GM23338 (cell line): ENCODE data around the gene PSMD3. TPM values are rescaled to one million over a fixed set of nuclear protein-coding genes. Genes with fewer than 3 reads are reported as not detected.

Experiments
- ATAC-seq: fragments of 200-7000 bp; cut with Tn5 transposase; 3 replicates; pipeline ENCODE4 v1.9.1; 2020
- DNase-seq: peaks from one replicate; pipeline ENCODE4 v3.0.0-alpha.2; 2015; ENCODE audit warnings: low spot score
- H2AFZ ChIP-seq: fragments of 200-600 bp; sonication (generic); 2 replicates; pipeline ENCODE4 v1.8.0; 2016; ENCODE audit warnings: antibody characterized with exemption, mild to moderate bottlenecking, moderate library complexity
- H3F3A ChIP-seq: fragments of 200-600 bp; sonication (generic); replicated peaks from 2 replicates; pipeline ENCODE4 v1.8.0; 2017; ENCODE audit warnings: antibody characterized with exemption, mixed run types, low read depth
- H3K27ac ChIP-seq: fragments of 200-600 bp; sonication (generic); 2 replicates; pipeline ENCODE4 v1.6.1; 2016; ENCODE audit warnings: low read depth
- H3K27me3 ChIP-seq: fragments of 200-600 bp; sonication (generic); 2 replicates; pipeline ENCODE4 v1.8.0; 2016; ENCODE audit warnings: mild to moderate bottlenecking, mixed run types, moderate library complexity; ENCODE audit not compliant: insufficient read depth
- H3K36me3 ChIP-seq: fragments of 200-600 bp; sonication (generic); 2 replicates; pipeline ENCODE4 v1.8.0; 2016; ENCODE audit warnings: mild to moderate bottlenecking; ENCODE audit not compliant: insufficient read depth
- H3K4me1 ChIP-seq: fragments of 200-600 bp; sonication (generic); 2 replicates; pipeline ENCODE4 v1.8.0; 2016; ENCODE audit warnings: mild to moderate bottlenecking, moderate library complexity; ENCODE audit not compliant: insufficient read depth
- H3K4me2 ChIP-seq: fragments of 200-600 bp; sonication (generic); 2 replicates; pipeline ENCODE4 v1.7.1; 2017; ENCODE audit warnings: mixed run types
- H3K4me3 ChIP-seq: fragments of 200-600 bp; sonication (generic); 2 replicates; pipeline ENCODE4 v1.6.1; 2016; ENCODE audit warnings: mixed run types
- H3K79me2 ChIP-seq: fragments of 200-600 bp; sonication (generic); replicated peaks from 2 replicates; pipeline ENCODE4 v1.8.0; 2017; ENCODE audit warnings: mild to moderate bottlenecking; ENCODE audit not compliant: insufficient read depth
- H3K9me2 ChIP-seq: fragments of 200-600 bp; sonication (generic); 2 replicates; pipeline ENCODE4 v1.8.0; 2017; ENCODE audit not compliant: insufficient read depth
- H4K20me1 ChIP-seq: fragments of 200-600 bp; sonication (generic); replicated peaks from 2 replicates; pipeline ENCODE4 v1.8.0; 2017; ENCODE audit warnings: mild to moderate bottlenecking; ENCODE audit not compliant: insufficient read depth
- H3K27ac Mint-ChIP-seq: 2 replicates; pipeline ENCODE4 v1.8.0; 2020; ENCODE audit warnings: inconsistent platforms, mild to moderate bottlenecking, moderate library complexity, mixed read lengths
- H3K27me3 Mint-ChIP-seq: 3 replicates; pipeline ENCODE4 v1.8.0; 2022; ENCODE audit warnings: low read depth, mild to moderate bottlenecking, moderate library complexity, mixed read lengths, inconsistent platforms; ENCODE audit not compliant: insufficient read depth, poor library complexity
- H3K36me3 Mint-ChIP-seq: 3 replicates; pipeline ENCODE4 v1.8.0; 2021; ENCODE audit warnings: low read depth, mild to moderate bottlenecking, inconsistent platforms, moderate library complexity, mixed read lengths
- H3K4me1 Mint-ChIP-seq: 3 replicates; pipeline ENCODE4 v1.8.0; 2020; ENCODE audit warnings: mild to moderate bottlenecking, inconsistent platforms, mixed read lengths
- H3K4me3 Mint-ChIP-seq: 3 replicates; pipeline ENCODE4 v1.8.0; 2021; ENCODE audit warnings: moderate library complexity, mild to moderate bottlenecking, inconsistent platforms, mixed read lengths
- H3K9me3 Mint-ChIP-seq: 3 replicates; pipeline ENCODE4 v1.8.0; 2020; ENCODE audit warnings: moderate library complexity, mild to moderate bottlenecking, inconsistent platforms, mixed read lengths
- CREB1 ChIP-seq: fragments of 250-450 bp; sonication (Bioruptor Pico); IDR thresholded peaks from 2 replicates; pipeline ENCODE4 v1.5.0; 2020; ENCODE audit warnings: low read depth, mild to moderate bottlenecking, moderate library complexity
- ETS1 ChIP-seq: IDR thresholded peaks from 2 replicates; pipeline ENCODE4 v1.6.1; 2016; ENCODE audit warnings: antibody characterized with exemption
- EZH2 ChIP-seq: fragments of 200-600 bp; sonication (generic); IDR thresholded peaks from one replicate; pipeline ENCODE4 v1.8.0; 2017; ENCODE audit warnings: antibody characterized with exemption, mild to moderate bottlenecking, low read depth; ENCODE audit not compliant: unreplicated experiment
- EZH2phosphoT487 ChIP-seq: fragments of 200-600 bp; sonication (generic); IDR thresholded peaks from one replicate; pipeline ENCODE4 v1.8.1; 2018; ENCODE audit warnings: antibody characterized with exemption; ENCODE audit not compliant: unreplicated experiment
- JUNB ChIP-seq: IDR thresholded peaks from one replicate; pipeline ENCODE4 v1.6.1; 2016; ENCODE audit warnings: antibody characterized with exemption; ENCODE audit not compliant: unreplicated experiment
- NANOG ChIP-seq: IDR thresholded peaks from 2 replicates; pipeline ENCODE4 v1.6.1; 2016; ENCODE audit warnings: antibody characterized with exemption, borderline replicate concordance
- POLR2AphosphoS5 ChIP-seq: IDR thresholded peaks from 2 replicates; pipeline ENCODE4 v1.6.1; 2016; ENCODE audit warnings: antibody characterized with exemption, low read depth
- STAT1 ChIP-seq: IDR thresholded peaks from one replicate; pipeline ENCODE4 v1.6.1; 2016; ENCODE audit warnings: antibody characterized with exemption; ENCODE audit not compliant: unreplicated experiment
- ZNF331 ChIP-seq: fragments of 250-450 bp; sonication (Bioruptor Pico); IDR thresholded peaks from 2 replicates; pipeline ENCODE4 v1.5.0; 2020; ENCODE audit warnings: low read depth, mild to moderate bottlenecking, moderate library complexity
- ZNF462 ChIP-seq: fragments of 250-450 bp; sonication (Bioruptor Pico); IDR thresholded peaks from 2 replicates; pipeline ENCODE4 v1.5.0; 2020; ENCODE audit warnings: mild to moderate bottlenecking, moderate library complexity
- polyA plus RNA-seq: library from polyadenylated mRNA; unstranded; fragments of >200 nt; fragmentation: Nextera tagmentation; extraction: Ambion mirVana; gene quantifications from 2 replicates; pipeline ENCODE4 v1.2.1, GENCODE V29; 2016
- total RNA-seq: library from RNA; depleted of rRNA; stranded (reverse); fragments of >200 nt; shearing (Covaris generic); gene quantifications from 2 replicates; pipeline ENCODE4 v1.2.3, GENCODE V29; 2014
- TF ChIP-seq, protein P1 (sequence below): IDR thresholded peaks from one replicate; pipeline ENCODE4 v1.6.1; 2018; ENCODE audit warnings: antibody characterized with exemption; ENCODE audit not compliant: unreplicated experiment

PSMD3 gene
- total and polyA plus RNA-seq, 2 experiments from 2014 or later: 112 to 217 TPM

DNA sequence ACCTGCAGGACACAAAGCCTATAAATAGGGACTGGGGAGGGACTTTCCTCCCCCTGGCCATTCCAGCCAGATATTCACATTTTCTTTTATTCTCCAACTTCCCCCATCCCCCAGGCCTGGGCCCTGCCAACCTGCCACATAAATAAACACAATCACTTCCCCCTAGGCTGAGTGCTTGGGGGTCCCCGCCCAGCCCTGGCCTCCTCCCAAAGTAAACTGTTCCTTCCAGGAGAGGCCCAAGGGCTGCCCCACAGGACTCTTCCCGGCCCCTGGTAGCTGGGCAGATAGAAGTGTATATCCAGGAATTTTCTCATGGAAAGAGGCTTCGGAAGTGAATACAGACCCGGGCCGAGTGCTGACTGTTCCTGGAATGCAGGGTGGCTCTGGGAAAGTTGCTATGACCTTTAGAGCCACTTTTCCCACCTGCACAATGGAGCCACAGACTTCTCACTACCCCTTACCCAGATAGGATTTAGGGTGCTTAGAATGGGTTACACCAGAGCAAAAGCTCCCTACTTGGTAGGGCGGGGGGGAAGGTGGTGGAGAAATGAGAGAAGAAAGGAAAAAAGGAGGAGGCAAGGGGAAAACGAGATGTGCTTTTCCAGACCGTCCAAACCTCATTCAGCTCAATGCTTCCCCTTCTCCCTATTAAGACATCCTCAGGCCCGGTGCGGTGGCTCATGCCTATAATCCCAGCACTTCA is 43.1 kb downstream of the PSMD3 start:
- Histone ChIP-seq H3K79me2 (no peaks in the 10 kb centered on the region), H3K4me2 (no peak overlapping the region), H3K36me3 (peaks cover 15% of the 10 kb centered on the region; the same call in 1 of the 2 replicates), H4K20me1 (no peaks in the 10 kb centered on the region), H3K9me2 (no peaks in the 10 kb centered on the region), H2AFZ (no peak overlapping the region), H3K4me1 (peaks cover 11% of the 10 kb centered on the region), H3K27ac (0 out of 2 replicates have a peak overlapping the region, but pooled peaks have one; percentile 32), H3K27me3 (no peaks in the 10 kb centered on the region), H3K4me3 (no peak overlapping the region), H3F3A (peaks cover 18% of the 10 kb centered on the region)
- TF ChIP-seq POLR2AphosphoS5: no peak
- TF ChIP-seq ZNF331 (CRISPR knock-in tag): no peak
- no peak for TF ChIP-seq CREB1
- no peak for TF ChIP-seq JUNB
- TF ChIP-seq, protein P1, sequence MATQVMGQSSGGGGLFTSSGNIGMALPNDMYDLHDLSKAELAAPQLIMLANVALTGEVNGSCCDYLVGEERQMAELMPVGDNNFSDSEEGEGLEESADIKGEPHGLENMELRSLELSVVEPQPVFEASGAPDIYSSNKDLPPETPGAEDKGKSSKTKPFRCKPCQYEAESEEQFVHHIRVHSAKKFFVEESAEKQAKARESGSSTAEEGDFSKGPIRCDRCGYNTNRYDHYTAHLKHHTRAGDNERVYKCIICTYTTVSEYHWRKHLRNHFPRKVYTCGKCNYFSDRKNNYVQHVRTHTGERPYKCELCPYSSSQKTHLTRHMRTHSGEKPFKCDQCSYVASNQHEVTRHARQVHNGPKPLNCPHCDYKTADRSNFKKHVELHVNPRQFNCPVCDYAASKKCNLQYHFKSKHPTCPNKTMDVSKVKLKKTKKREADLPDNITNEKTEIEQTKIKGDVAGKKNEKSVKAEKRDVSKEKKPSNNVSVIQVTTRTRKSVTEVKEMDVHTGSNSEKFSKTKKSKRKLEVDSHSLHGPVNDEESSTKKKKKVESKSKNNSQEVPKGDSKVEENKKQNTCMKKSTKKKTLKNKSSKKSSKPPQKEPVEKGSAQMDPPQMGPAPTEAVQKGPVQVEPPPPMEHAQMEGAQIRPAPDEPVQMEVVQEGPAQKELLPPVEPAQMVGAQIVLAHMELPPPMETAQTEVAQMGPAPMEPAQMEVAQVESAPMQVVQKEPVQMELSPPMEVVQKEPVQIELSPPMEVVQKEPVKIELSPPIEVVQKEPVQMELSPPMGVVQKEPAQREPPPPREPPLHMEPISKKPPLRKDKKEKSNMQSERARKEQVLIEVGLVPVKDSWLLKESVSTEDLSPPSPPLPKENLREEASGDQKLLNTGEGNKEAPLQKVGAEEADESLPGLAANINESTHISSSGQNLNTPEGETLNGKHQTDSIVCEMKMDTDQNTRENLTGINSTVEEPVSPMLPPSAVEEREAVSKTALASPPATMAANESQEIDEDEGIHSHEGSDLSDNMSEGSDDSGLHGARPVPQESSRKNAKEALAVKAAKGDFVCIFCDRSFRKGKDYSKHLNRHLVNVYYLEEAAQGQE: no peak
- TF ChIP-seq NANOG: no peak
- no peak for TF ChIP-seq EZH2phosphoT487
- no peak for TF ChIP-seq ETS1
- no peak for TF ChIP-seq EZH2
- TF ChIP-seq STAT1: no peak
- no peak for TF ChIP-seq ZNF462 (CRISPR knock-in tag)
- peaks cover 17% of the 10 kb centered on the region for H3K4me1 Mint-ChIP-seq
- no peak overlapping the region; the same call in 1 of the 2 replicates for H3K27ac Mint-ChIP-seq
- H3K9me3 Mint-ChIP-seq: no peaks in the 10 kb centered on the region
- no peak overlapping the region for H3K4me3 Mint-ChIP-seq
- H3K36me3 Mint-ChIP-seq: peaks cover 63% of the 10 kb centered on the region
- no peak for ATAC-seq
- H3K27me3 Mint-ChIP-seq: peaks cover 8% of the 10 kb centered on the region
- DNase-seq: no peak
